BLaER1 (cell line): ENCODE data around the gene CHDH.

ENCODE experiments used
- H3K27ac ChIP-seq: shearing (Covaris generic); formaldehyde crosslinking; 2 replicates; pipeline ENCODE4 v1.8.1; 2022
- H3K27me3 ChIP-seq: shearing (Covaris generic); formaldehyde crosslinking; 2 replicates; pipeline ENCODE4 v1.8.1; 2022
- H3K36me3 ChIP-seq: shearing (Covaris generic); formaldehyde crosslinking; 2 replicates; pipeline ENCODE4 v1.8.1; 2022
- H3K4me1 ChIP-seq: shearing (Covaris generic); formaldehyde crosslinking; 2 replicates; pipeline ENCODE4 v1.8.1; 2022
- H3K4me2 ChIP-seq: shearing (Covaris generic); formaldehyde crosslinking; 2 replicates; pipeline ENCODE4 v1.8.1; 2022
- H3K4me3 ChIP-seq: shearing (Covaris generic); formaldehyde crosslinking; 2 replicates; pipeline ENCODE4 v1.8.1; 2022
- H3K9ac ChIP-seq: shearing (Covaris generic); formaldehyde crosslinking; 2 replicates; pipeline ENCODE4 v1.8.1; 2022
- H3K9me3 ChIP-seq: shearing (Covaris generic); formaldehyde crosslinking; 2 replicates; pipeline ENCODE4 v1.8.1; 2022
- H4K20me1 ChIP-seq: shearing (Covaris generic); formaldehyde crosslinking; 2 replicates; pipeline ENCODE4 v1.8.1; 2022
- Cebpa-rat ChIP-seq: shearing (Covaris generic); IDR thresholded peaks from 2 replicates; pipeline ENCODE4 v1.8.1; 2022

CHDH gene

DNA sequence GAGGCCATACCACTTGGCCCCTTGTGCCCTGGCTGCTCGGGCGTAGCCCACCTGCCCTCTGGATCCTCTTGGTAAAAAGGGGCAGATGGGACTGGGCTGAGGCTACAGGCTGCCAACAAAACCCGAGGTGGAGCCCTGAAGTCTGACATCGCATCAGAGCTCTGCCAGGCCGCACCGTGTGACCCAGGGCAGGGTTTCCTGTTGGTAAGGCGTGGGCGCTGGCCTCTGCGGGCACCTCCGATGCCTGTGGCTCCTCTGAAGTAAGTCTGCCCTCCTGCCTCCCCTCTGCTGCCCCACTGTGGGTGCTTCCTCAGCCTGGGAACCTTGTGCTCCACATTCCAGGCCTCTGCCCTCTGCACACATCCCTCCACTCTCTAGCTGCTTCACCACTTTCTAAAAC is 8.9 kb downstream of the CHDH start:
- Histone ChIP-seq H3K9ac (no peak overlapping the region), H3K9me3 (no peaks in the 10 kb centered on the region), H4K20me1 (no peaks in the 10 kb centered on the region), H3K27ac (no peak overlapping the region), H3K27me3 (no peaks in the 10 kb centered on the region), H3K4me3 (no peak overlapping the region), H3K4me2 (no peak overlapping the region), H3K36me3 (no peaks in the 10 kb centered on the region), H3K4me1 (no peaks in the 10 kb centered on the region)
- no peak for TF ChIP-seq Cebpa-rat

DNA sequence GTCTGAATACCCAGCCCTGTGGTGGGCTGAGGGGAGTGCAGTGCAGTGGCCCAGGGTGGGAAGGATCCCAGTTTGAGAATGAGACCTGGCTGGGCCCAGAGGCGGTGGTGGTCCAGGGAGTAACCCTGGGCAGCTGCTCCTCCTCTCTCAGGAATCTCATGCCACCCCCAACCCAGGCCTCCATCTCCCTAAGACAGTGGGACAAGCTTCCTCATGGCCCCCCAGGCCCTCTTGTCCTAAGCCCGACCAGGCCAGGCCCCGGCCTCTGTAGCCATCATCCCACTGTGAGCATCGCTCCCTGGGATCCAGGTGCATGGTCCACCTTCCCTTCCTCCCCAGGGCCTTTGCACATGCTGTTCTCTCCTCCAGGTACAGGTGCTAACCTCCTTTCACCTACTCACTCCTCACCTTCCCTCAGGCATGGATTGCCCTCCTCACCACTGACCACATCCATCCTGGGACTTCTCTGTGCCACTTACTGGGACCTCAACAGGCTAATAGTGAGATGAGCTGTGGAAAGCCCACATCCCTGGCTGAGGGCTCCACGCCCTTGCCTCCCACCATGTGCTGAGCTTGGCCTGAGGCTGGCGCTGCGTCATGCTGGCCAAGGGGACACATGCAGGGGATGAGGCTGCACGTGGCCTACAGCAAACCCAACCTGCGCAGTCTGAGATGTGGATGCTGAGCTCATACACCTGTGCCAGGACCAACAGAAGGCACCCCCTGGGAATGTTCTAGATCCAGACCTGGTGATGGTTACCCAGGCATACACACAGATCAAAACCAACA is 9.9 kb downstream of the CHDH start:
- no peaks in the 10 kb centered on the region for H3K4me1 ChIP-seq
- H3K4me2 ChIP-seq: no peak overlapping the region
- H3K9ac ChIP-seq: no peak overlapping the region
- H3K4me3 ChIP-seq: no peak overlapping the region
- H4K20me1 ChIP-seq: no peaks in the 10 kb centered on the region
- TF ChIP-seq Cebpa-rat: no peak
- no peak overlapping the region for H3K27ac ChIP-seq
- no peaks in the 10 kb centered on the region for H3K9me3 ChIP-seq
- H3K36me3 ChIP-seq: no peaks in the 10 kb centered on the region
- no peaks in the 10 kb centered on the region for H3K27me3 ChIP-seq

GRCh38 chr3:53835257-53835656 is 11.0 kb downstream of the CHDH start:
- no peak overlapping the region for H3K4me3 ChIP-seq
- H3K9ac ChIP-seq: no peak overlapping the region
- H3K9me3 ChIP-seq: no peaks in the 10 kb centered on the region
- H3K4me1 ChIP-seq: no peaks in the 10 kb centered on the region
- H3K27ac ChIP-seq: no peak overlapping the region
- H3K36me3 ChIP-seq: no peaks in the 10 kb centered on the region
- TF ChIP-seq Cebpa-rat: no peak
- no peak overlapping the region for H3K4me2 ChIP-seq
- no peaks in the 10 kb centered on the region for H4K20me1 ChIP-seq
- H3K27me3 ChIP-seq: no peaks in the 10 kb centered on the region

DNA sequence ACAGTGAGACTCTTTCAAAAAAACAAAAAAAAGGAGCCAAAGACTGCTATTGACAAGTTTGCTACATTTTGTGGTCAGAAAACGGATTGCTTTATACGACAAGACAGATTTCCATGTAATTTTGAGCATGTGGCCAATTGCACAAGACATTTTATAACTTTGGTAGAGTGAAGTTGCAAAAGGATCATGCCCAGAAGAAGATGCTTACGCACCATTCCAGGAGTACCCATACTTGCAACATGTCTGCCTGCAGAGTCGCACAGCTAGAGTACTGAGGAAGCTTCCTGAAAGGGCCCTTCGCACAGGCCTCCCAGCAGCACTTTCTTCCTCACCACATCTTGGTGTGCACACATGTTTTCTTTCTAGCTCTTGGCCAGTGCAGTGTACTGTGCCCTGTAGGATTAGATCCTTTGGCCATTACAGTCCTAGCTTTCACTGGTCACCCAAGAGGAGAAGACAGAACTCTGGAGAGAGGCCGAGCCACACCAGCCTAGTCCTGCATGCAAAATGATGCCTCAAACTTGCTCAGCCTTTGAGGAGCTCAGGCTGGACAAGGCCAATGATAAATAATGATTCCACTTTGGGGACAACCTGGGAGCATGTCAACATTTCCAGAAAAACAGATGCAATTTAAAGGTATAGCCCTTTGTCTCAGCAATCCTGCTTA is 11.7 kb downstream of the CHDH start:
- Histone ChIP-seq H3K9me3 (no peaks in the 10 kb centered on the region), H3K4me3 (no peak overlapping the region), H3K9ac (no peak overlapping the region), H3K36me3 (no peaks in the 10 kb centered on the region), H3K27me3 (no peaks in the 10 kb centered on the region), H3K27ac (no peak overlapping the region), H4K20me1 (no peaks in the 10 kb centered on the region), H3K4me2 (no peak overlapping the region), H3K4me1 (no peaks in the 10 kb centered on the region)
- no peak for TF ChIP-seq Cebpa-rat

DNA sequence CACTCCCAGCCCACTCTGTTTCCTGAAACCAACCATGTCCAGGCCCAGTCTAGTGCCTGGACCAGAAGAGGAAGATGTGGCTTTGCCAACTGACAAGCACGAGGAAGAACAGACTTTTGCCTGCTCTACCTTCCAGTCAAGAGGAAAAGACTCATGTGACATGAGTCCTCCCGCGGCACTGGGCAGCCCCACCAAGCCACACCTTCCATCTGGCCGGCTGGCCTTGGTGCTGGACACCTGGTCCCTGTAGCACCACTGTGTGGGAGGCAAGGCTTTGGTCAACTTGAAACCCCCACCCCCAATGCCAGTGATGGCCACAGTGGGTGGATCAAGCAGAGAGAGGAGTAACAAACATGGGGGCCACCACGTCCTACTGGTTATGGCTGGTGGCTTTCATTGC is 12.5 kb downstream of the CHDH start:
- Histone ChIP-seq H3K36me3 (no peaks in the 10 kb centered on the region), H3K9me3 (no peaks in the 10 kb centered on the region), H4K20me1 (no peaks in the 10 kb centered on the region), H3K27me3 (no peaks in the 10 kb centered on the region), H3K4me1 (no peaks in the 10 kb centered on the region), H3K4me2 (no peak overlapping the region), H3K9ac (no peak overlapping the region), H3K4me3 (no peak overlapping the region), H3K27ac (no peak overlapping the region)
- no peak for TF ChIP-seq Cebpa-rat

- no peak overlapping the region for H3K4me3 ChIP-seq
- no peak overlapping the region for H3K27ac ChIP-seq
- H3K9ac ChIP-seq: no peak overlapping the region
- H3K4me1 ChIP-seq: no peaks in the 10 kb centered on the region
- TF ChIP-seq Cebpa-rat: no peak
- H3K4me2 ChIP-seq: no peak overlapping the region
- no peaks in the 10 kb centered on the region for H4K20me1 ChIP-seq
- no peaks in the 10 kb centered on the region for H3K36me3 ChIP-seq
- no peaks in the 10 kb centered on the region for H3K27me3 ChIP-seq
- H3K9me3 ChIP-seq: no peaks in the 10 kb centered on the region
Measured at GRCh38 chr3:53833053-53833645, 13.1 kb downstream of the CHDH start.

DNA sequence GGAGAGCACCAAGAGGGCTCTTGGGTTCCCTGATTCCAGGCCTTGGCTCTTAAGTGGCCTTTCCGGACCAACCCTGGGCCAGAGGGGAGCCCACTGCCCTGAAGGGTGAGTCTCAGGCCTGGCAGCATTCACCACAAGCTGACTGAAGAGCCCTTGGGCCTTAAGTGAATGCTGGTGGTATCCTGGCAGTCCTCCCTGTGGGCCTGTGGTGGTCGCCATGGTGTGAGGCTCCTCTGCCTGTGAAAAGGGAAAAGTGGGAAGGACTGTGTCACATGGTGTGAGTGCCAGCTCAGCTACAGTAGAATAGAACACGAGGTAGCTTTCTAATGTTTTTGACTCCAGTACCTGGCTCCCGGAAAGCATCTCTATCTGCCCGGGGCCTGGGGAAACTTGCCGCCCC is 15.3 kb downstream of the CHDH start:
- H3K4me1 ChIP-seq: no peaks in the 10 kb centered on the region
- TF ChIP-seq Cebpa-rat: no peak
- H3K9me3 ChIP-seq: no peaks in the 10 kb centered on the region
- no peaks in the 10 kb centered on the region for H3K36me3 ChIP-seq
- H3K27me3 ChIP-seq: no peaks in the 10 kb centered on the region
- no peak overlapping the region for H3K4me3 ChIP-seq
- no peak overlapping the region for H3K9ac ChIP-seq
- H3K27ac ChIP-seq: no peak overlapping the region
- no peaks in the 10 kb centered on the region for H4K20me1 ChIP-seq
- no peak overlapping the region for H3K4me2 ChIP-seq

DNA sequence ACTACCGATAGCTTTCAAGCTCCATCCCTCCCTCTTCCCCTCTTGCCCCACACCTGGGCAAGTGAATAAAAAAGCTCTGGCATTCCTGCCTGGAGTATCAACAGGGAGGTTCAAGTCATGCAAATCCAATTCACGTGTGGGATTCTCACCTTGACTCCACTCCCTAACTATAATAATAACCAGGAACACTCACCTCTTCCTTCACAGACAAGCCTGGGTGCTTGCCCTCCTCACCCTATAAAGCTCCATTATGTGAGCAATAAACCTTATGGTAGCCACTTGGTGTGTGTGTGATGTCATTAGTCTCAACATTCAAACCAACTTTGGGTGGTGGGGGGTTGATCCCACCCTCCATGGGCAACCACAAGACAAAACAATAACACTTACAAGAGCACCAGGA is 16.6 kb downstream of the CHDH start:
- Histone ChIP-seq H3K4me3 (no peak overlapping the region), H3K9me3 (no peaks in the 10 kb centered on the region), H3K9ac (no peak overlapping the region), H3K27me3 (no peaks in the 10 kb centered on the region), H3K4me2 (no peak overlapping the region), H3K27ac (no peak overlapping the region), H3K36me3 (no peaks in the 10 kb centered on the region), H4K20me1 (no peaks in the 10 kb centered on the region), H3K4me1 (no peaks in the 10 kb centered on the region)
- no peak for TF ChIP-seq Cebpa-rat

DNA sequence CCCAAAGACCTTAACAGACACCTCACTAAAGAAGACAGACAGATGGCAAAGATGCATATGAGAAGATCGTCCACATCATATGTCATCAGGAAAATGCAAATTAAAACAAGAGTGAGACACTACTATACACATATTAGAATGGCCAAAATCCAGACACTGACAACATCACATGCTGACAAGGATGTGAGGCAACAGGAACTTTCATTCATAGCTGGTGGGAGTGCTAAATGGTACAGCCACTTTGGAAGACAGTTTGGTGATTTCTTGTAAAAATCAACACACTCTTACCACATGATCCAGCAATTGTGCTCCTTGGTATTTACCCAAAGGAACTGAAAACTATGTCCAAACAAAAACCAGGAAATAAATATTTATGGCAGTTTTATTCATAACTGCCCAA is 17.6 kb downstream of the CHDH start:
- H3K4me1 ChIP-seq: no peaks in the 10 kb centered on the region
- H3K4me3 ChIP-seq: no peak overlapping the region
- no peak overlapping the region for H3K4me2 ChIP-seq
- H3K27ac ChIP-seq: no peak overlapping the region
- H3K9ac ChIP-seq: no peak overlapping the region
- TF ChIP-seq Cebpa-rat: no peak
- no peaks in the 10 kb centered on the region for H3K9me3 ChIP-seq
- no peaks in the 10 kb centered on the region for H3K36me3 ChIP-seq
- H4K20me1 ChIP-seq: no peaks in the 10 kb centered on the region
- H3K27me3 ChIP-seq: no peaks in the 10 kb centered on the region

GRCh38 chr3:53826048-53826447 is 20.2 kb downstream of the CHDH start:
- Histone ChIP-seq H4K20me1 (no peaks in the 10 kb centered on the region), H3K9me3 (no peaks in the 10 kb centered on the region), H3K4me3 (no peak overlapping the region), H3K4me1 (peaks cover 1% of the 10 kb centered on the region; the same call in 1 of the 2 replicates), H3K4me2 (no peak overlapping the region), H3K36me3 (no peaks in the 10 kb centered on the region), H3K27ac (no peak overlapping the region), H3K27me3 (no peaks in the 10 kb centered on the region), H3K9ac (no peak overlapping the region)
- no peak for TF ChIP-seq Cebpa-rat
